ENCODE results near the gene SMARCC2.
"Not testable (repeated sequence)": the region's sequence is repeated elsewhere in the genome, so short reads cannot be mapped to it uniquely, and the experiment has no call there.

Gene SMARCC2

DNA sequence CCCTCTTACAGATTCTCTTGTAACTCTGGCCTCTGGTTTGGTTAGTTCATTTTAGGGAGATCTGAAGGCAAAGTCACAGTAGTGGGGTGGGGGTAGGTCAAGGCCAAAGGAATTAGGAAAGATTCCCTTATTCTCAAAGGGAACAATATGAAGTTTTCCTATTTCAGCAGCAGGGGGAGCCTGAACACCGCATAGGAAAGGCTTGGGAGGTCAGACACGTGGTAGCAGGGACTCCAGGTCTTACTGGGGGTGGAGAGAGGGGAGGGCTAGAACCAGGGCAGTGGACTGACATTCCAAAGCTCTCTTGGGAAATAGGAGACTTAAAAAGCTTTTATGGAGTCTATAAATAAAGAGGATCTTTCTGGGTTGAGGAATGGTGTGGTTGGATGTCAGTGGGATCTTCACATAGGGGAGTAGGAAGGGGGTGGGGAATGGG is 69.9 kb downstream of the SMARCC2 start:
- TF ChIP-seq, protein P1, sequence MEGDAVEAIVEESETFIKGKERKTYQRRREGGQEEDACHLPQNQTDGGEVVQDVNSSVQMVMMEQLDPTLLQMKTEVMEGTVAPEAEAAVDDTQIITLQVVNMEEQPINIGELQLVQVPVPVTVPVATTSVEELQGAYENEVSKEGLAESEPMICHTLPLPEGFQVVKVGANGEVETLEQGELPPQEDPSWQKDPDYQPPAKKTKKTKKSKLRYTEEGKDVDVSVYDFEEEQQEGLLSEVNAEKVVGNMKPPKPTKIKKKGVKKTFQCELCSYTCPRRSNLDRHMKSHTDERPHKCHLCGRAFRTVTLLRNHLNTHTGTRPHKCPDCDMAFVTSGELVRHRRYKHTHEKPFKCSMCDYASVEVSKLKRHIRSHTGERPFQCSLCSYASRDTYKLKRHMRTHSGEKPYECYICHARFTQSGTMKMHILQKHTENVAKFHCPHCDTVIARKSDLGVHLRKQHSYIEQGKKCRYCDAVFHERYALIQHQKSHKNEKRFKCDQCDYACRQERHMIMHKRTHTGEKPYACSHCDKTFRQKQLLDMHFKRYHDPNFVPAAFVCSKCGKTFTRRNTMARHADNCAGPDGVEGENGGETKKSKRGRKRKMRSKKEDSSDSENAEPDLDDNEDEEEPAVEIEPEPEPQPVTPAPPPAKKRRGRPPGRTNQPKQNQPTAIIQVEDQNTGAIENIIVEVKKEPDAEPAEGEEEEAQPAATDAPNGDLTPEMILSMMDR (IDR thresholded peaks at IDR 0.05; ENCODE audit: low read depth, low read length, missing control alignments) = peak; percentile 86
- DNase-seq = peak; percentile 75
- Histone ChIP-seq H3K27me3 (replicated peaks) (no peaks in the 10 kb centered on the region), H3K4me3 (ENCODE audit: low read depth, low read length) (no peak overlapping the region), H3K36me3 (replicated peaks) (peaks cover 6% of the 10 kb centered on the region), H3K27ac (peak overlapping the region; percentile 19)
- in situ Hi-C loops (cut with HindIII; ENCODE audit: low pct_ligation_motif_present, low sequenced_read_pairs) = loop anchor here (5.0 kb wide), 1 partner anchor 68 kb away; the partner anchor contains the start of gene SMARCC2

DNA sequence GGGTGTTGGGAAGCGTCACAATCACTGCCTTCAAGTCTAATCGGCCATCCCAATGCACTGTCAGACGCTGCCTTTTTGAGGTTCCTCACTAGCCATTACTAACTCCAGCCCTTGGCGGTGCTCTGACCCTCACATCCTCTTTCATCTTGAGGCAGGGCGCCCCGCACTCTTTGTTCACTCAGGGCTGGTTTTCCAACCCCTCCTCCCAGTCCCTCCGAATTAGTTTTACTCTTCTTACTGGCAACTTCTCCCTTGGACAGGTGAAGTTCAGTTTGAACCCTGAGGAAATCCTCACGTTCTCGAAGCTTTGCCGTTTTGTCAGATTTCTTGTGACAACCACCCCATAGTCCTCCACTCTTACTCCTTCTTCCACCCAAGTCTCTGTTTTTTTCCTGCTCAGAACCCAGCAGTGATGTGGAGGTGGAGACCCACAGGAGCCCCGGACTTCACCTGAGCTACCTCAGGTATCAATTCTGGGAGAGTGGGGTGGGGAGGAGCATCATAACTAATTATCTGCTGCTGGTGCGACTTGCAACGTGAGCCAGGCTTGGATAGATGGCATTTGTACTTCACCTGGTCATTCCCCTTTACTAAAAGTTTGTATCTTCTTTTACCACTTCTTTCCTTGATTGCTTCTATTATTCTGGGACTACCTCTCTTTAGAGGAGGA is 70.5 kb downstream of the SMARCC2 start:
- TF ChIP-seq, protein P1 (IDR thresholded peaks at IDR 0.05; ENCODE audit: low read depth, low read length, missing control alignments) = no peak
- Histone ChIP-seq H3K27me3 (replicated peaks) (no peaks in the 10 kb centered on the region), H3K27ac (peak overlapping the region; percentile 82), H3K4me3 (ENCODE audit: low read depth, low read length) (peak overlapping the region; percentile 85), H3K36me3 (replicated peaks) (peaks cover 10% of the 10 kb centered on the region)
- in situ Hi-C loops (cut with HindIII; ENCODE audit: low pct_ligation_motif_present, low sequenced_read_pairs) = loop anchor here (5.0 kb wide), 1 partner anchor 68 kb away; the partner anchor contains the start of gene SMARCC2
- no peak for DNase-seq

DNA sequence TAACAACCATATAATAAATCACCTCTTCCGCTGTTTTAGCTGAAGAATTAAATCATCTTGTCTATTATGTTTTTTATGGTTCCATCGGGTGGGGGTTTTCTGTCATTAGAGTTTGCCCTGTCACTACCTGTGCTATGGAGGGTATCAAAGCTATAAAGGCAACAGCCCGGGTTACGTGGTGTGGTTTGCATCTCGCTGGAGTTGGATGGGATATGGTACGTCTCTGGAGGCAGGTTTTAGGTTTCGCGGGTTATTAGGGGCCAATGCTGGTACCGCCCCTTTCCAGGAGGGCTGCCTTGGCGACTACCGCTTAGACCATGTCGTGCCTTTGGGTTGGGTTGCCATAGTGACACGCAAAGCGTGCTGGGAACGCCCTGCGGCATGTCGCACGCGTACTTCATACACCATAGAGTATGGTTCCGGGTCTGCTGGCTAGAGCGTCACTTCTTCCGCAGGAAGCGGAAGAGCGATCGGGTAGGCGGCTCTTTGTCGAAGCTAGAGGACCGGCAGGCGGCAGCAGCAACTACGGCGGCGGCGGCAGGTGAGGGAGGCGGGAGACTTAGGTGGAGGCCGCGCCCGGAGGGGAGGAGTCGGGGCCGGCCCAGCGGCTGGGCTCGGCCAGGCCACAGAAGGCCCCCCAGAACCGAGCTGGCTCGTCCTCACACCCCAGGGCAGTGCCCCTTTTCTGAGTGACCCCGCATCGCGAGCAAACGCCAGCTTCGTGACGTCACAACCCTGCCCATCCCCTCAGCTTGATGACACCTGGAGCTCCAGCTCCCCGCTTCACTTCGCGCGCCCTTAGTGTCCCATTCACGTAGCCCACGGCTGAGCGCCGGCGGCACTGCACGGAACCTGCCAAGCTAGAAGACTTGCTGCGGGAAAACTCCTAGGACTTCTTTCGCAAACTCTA is 71.2 kb downstream of the SMARCC2 start, which contains the start of gene ZC3H10:
ZC3H10 (plus strand) TSS at position 489 of the 910 bp plus-strand sequence. CDS start 2,297 bp downstream, outside the sequence.
- TF ChIP-seq, protein P1 (IDR thresholded peaks at IDR 0.05; ENCODE audit: low read depth, low read length, missing control alignments) = peak; percentile 61
- in situ Hi-C loops (cut with HindIII; ENCODE audit: low pct_ligation_motif_present, low sequenced_read_pairs) = loop anchor here (5.0 kb wide), 1 partner anchor 69 kb away; the partner anchor contains the start of gene SMARCC2
- Histone ChIP-seq H3K4me3 (ENCODE audit: low read depth, low read length) (peak within 1 kb of the TSS; percentile 98), H3K27me3 (replicated peaks) (no peaks in the 10 kb centered on the region), H3K27ac (peak within 1 kb of the TSS; percentile 82), H3K36me3 (replicated peaks) (peaks cover 18% of the 10 kb centered on the region)
- peak; percentile 99 for DNase-seq

DNA sequence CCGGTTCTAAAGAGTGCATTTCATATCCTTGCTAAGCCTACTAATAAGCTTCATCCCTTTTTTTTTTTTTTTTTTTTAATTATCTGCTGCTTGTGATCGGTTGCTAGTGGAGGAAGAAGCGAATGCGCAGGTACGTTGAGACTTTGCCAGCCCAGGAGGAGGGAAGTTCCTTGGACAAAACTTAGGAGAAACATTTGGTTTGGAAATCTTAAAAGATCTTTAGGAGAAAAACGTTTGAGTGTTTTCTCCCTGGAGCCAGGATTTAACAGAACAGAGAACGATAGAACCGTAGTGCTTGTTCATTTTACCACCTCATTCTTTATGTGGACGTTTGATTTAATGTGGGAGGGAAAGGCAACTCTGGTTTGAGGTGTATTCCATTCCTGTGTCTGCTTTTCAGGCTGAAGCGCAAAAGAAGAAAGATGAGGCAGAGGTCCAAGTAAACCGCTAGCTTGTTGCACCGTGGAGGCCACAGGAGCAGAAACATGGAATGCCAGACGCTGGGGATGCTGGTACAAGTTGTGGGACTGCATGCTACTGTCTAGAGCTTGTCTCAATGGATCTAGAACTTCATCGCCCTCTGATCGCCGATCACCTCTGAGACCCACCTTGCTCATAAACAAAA is 72.1 kb downstream of the SMARCC2 start:
- in situ Hi-C loops (cut with HindIII; ENCODE audit: low pct_ligation_motif_present, low sequenced_read_pairs) = loop anchor here (5.0 kb wide), 1 partner anchor 70 kb away; the partner anchor contains the start of gene SMARCC2
- H3K27ac ChIP-seq = peak overlapping the region; percentile 82
- DNase-seq; H3K27me3 ChIP-seq (replicated peaks): not testable (repeated sequence)
- H3K4me3 ChIP-seq (ENCODE audit: low read depth, low read length) = peak overlapping the region; percentile 98
- peaks cover 26% of the 10 kb centered on the region for H3K36me3 ChIP-seq (replicated peaks)

DNA sequence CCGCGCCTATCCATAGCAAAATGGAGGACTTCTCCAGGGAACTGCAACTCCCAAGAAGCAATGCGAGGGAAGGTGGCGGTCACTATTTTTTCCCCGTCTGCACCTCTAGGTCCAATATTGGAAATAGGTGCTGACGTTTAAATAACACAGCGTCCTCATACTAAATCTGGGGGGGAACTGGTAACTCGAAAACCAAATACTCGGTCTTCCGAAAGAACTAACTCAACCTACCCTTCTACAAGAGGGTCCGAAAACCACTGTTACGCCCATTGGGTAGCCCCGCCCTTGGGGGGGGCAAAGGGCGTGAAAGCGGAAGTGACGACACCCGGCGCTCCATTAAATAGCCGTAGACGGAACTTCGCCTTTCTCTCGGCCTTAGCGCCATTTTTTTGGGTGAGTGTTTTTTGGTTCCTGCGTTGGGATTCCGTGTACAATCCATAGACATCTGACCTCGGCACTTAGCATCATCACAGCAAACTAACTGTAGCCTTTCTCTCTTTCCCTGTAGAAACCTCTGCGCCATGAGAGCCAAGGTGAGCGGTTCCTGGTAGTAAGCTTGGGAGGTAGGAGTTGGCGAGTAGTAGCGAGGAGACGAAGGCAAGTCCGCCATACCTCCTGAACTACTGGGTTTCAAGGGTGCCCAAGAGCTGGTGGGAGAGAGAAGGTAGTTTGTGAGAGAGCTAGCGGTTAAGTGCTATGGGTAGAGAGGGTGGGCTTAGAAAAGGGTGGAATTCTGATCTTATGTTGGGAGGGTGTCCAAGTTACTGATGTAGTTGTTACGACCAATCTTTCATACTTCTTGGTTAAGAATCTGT is 72.8 kb downstream of the SMARCC2 start, which contains the start of gene RPL41:
RPL41 (plus strand) TSS at position 367 of the 815 bp plus-strand sequence.
- TF ChIP-seq, protein P1 (IDR thresholded peaks at IDR 0.05; ENCODE audit: low read depth, low read length, missing control alignments) = no peak
- Histone ChIP-seq H3K36me3 (replicated peaks) (peaks cover 33% of the 10 kb centered on the region), H3K27me3 (replicated peaks) (no peaks in the 10 kb centered on the region), H3K4me3 (ENCODE audit: low read depth, low read length) (peak within 1 kb of the TSS; percentile 98), H3K27ac (peak within 1 kb of the TSS; percentile 82)
- peak; percentile 93 for DNase-seq
- in situ Hi-C loops (cut with HindIII; ENCODE audit: low pct_ligation_motif_present, low sequenced_read_pairs) = loop anchor here (5.0 kb wide), 1 partner anchor 71 kb away; the partner anchor contains the start of gene SMARCC2
